Astrocyte (in vitro differentiated cells and primary cell): ENCODE data around the gene RAB11FIP3.

Experiments
- CTCF ChIP-seq: IDR thresholded peaks from 2 replicates; pipeline ENCODE4 v1.5.1; 2011; ENCODE audit warnings: low read depth, mild to moderate bottlenecking, inconsistent platforms, low read length, moderate library complexity; ENCODE audit not compliant: insufficient read depth
- EZH2 ChIP-seq: IDR thresholded peaks from 2 replicates; pipeline ENCODE4 v1.6.1; 2012; ENCODE audit warnings: mild to moderate bottlenecking, low read length, inconsistent platforms; ENCODE audit not compliant: insufficient read depth

- TF ChIP-seq CTCF (no peak), EZH2 (no peak)
Observed at GRCh38 chr16:425082-425718, at the start of gene RAB11FIP3.
